ENCODE data around the gene PTPN21. TPM values are rescaled to one million over a fixed set of nuclear protein-coding genes. Genes with fewer than 3 reads are reported as not detected.

Gene PTPN21
- polyA plus RNA-seq, 3 donors, result not detected

DNA sequence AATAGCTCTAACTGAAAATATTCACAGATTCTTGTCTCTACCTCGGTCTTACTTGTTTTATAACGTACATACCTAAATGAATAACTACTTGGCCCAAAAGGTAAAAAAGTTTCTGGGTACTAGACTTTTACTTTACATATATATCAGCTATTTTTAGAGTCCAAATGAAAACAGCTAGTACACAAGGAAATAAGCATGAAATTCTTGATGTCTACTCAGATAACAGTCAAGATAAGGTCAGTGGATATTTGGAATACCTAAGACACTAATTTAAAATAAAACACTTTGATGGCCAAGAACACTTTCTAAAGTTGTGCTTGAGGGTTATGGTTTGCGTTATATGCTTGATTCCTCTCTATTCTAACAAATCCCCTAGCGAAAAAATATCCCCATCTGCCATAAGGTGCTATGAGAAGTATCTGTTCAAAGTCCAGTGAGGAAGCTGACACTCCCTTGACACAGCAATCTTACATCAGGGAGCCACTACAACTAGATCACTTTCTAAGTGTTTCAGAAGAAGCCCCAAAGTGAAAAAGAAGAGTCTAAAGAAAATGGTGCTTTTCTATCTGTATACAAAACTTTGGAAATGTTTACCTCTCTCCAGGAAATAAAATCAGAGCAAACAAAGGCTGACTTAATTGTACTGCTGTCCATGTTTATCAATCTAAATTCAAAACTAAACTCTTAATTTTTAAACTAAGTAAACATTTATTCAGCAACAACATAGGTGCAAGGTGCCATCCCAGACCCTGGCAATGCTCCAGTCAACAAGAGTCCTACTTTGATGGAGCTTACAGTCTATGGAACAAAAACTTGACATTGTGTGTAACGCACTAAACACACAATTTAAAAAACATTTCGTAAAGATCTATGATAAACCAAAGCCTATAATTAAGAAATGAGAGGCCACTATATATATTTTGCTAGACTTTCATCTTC, 11.7 kb downstream of the PTPN21 start:
- WGBS (ENCODE audit: insufficient coverage), result no CpG with 5 or more reads among the region's 6 CpGs
- Histone ChIP-seq H3K9me3 (replicated peaks in 1 of 2; ENCODE audit: control insufficient read depth in 1 of 2, insufficient read depth in 1 of 2, low read length in 2 of 2) (no peaks in the 10 kb centered on the region), H2AFZ (ENCODE audit: insufficient read depth, low read depth, low read length, poor library complexity, severe bottlenecking) (no peak overlapping the region), H3K4me2 (replicated peaks; ENCODE audit: extremely low read depth, low read length, poor library complexity, severe bottlenecking) (no peak overlapping the region), H3K36me3 (replicated peaks in 1 of 2; ENCODE audit: control insufficient read depth in 1 of 2, insufficient read depth in 2 of 2, low read length in 2 of 2) (no peaks in the 10 kb centered on the region), H3K4me1 (ENCODE audit: control insufficient read depth in 1 of 2, insufficient read depth in 2 of 2, low read length in 2 of 2) (no peaks in the 10 kb centered on the region), H3K27ac (ENCODE audit: low read depth in 1 of 2, low read length in 2 of 2) (no peak overlapping the region), H4K20me1 (ENCODE audit: insufficient read depth, low read length) (no peaks in the 10 kb centered on the region), H3K9ac (ENCODE audit: insufficient read depth, low read length, poor library complexity, severe bottlenecking) (no peak overlapping the region), H3K4me3 (replicated peaks in 1 of 3; ENCODE audit: low read depth in 2 of 3, low read length in 3 of 3) (no peak overlapping the region), H3K79me2 (ENCODE audit: insufficient read depth, low read length) (no peaks in the 10 kb centered on the region), H3K27me3 (ENCODE audit: control insufficient read depth in 2 of 2, insufficient read depth in 2 of 2, low read length in 2 of 2) (no peaks in the 10 kb centered on the region)
- peaks cover 3 to 7% (median 4%) of the 10 kb centered on the region in 3 donors for H3K27me3 Mint-ChIP-seq (ENCODE audit: low read depth in 3 of 3)
- no peak for DNase-seq
- no peaks in the 10 kb centered on the region for H3K4me1 Mint-ChIP-seq
- intact Hi-C loops (cut with micrococcal nuclease), result no loop called here
- H3K27ac Mint-ChIP-seq, result no peak overlapping the region
- no peaks in the 10 kb centered on the region for H3K36me3 Mint-ChIP-seq
- H3K4me3 Mint-ChIP-seq, result no peak overlapping the region
- TF ChIP-seq, protein P1, sequence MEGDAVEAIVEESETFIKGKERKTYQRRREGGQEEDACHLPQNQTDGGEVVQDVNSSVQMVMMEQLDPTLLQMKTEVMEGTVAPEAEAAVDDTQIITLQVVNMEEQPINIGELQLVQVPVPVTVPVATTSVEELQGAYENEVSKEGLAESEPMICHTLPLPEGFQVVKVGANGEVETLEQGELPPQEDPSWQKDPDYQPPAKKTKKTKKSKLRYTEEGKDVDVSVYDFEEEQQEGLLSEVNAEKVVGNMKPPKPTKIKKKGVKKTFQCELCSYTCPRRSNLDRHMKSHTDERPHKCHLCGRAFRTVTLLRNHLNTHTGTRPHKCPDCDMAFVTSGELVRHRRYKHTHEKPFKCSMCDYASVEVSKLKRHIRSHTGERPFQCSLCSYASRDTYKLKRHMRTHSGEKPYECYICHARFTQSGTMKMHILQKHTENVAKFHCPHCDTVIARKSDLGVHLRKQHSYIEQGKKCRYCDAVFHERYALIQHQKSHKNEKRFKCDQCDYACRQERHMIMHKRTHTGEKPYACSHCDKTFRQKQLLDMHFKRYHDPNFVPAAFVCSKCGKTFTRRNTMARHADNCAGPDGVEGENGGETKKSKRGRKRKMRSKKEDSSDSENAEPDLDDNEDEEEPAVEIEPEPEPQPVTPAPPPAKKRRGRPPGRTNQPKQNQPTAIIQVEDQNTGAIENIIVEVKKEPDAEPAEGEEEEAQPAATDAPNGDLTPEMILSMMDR (IDR thresholded peaks at IDR 0.05), result no peak
- H3K9me3 Mint-ChIP-seq, result no peaks in the 10 kb centered on the region

GRCh38 chr14:88541324-88541723, 13.5 kb downstream of the PTPN21 start:
- intact Hi-C loops (cut with micrococcal nuclease), result no loop called here
- Mint-ChIP-seq H3K4me1 (no peaks in the 10 kb centered on the region), H3K4me3 (no peak overlapping the region), H3K36me3 (no peaks in the 10 kb centered on the region), H3K27ac (no peak overlapping the region), H3K9me3 (no peaks in the 10 kb centered on the region), H3K27me3 (ENCODE audit: low read depth in 3 of 3) (peaks cover 2 to 4% (median 2%) of the 10 kb centered on the region in 3 donors)
- H4K20me1 ChIP-seq (ENCODE audit: insufficient read depth, low read length), result no peaks in the 10 kb centered on the region
- no peak overlapping the region for H3K4me3 ChIP-seq (replicated peaks in 1 of 3; ENCODE audit: low read depth in 2 of 3, low read length in 3 of 3)
- no peaks in the 10 kb centered on the region for H3K36me3 ChIP-seq (replicated peaks in 1 of 2; ENCODE audit: control insufficient read depth in 1 of 2, insufficient read depth in 2 of 2, low read length in 2 of 2)
- no peak overlapping the region for H3K4me2 ChIP-seq (replicated peaks; ENCODE audit: extremely low read depth, low read length, poor library complexity, severe bottlenecking)
- DNase-seq, result no peak
- no peak overlapping the region for H3K27ac ChIP-seq (ENCODE audit: low read depth in 1 of 2, low read length in 2 of 2)
- no peak overlapping the region for H3K9ac ChIP-seq (ENCODE audit: insufficient read depth, low read length, poor library complexity, severe bottlenecking)
- TF ChIP-seq, protein P1 (IDR thresholded peaks at IDR 0.05), result no peak
- WGBS (ENCODE audit: insufficient coverage), result no CpG with 5 or more reads among the region's 1 CpG
- H3K27me3 ChIP-seq (ENCODE audit: control insufficient read depth in 2 of 2, insufficient read depth in 2 of 2, low read length in 2 of 2), result no peaks in the 10 kb centered on the region
- H3K9me3 ChIP-seq (replicated peaks in 1 of 2; ENCODE audit: control insufficient read depth in 1 of 2, insufficient read depth in 1 of 2, low read length in 2 of 2), result no peaks in the 10 kb centered on the region
- H2AFZ ChIP-seq (ENCODE audit: insufficient read depth, low read depth, low read length, poor library complexity, severe bottlenecking), result no peak overlapping the region
- H3K79me2 ChIP-seq (ENCODE audit: insufficient read depth, low read length), result no peaks in the 10 kb centered on the region
- no peaks in the 10 kb centered on the region for H3K4me1 ChIP-seq (ENCODE audit: control insufficient read depth in 1 of 2, insufficient read depth in 2 of 2, low read length in 2 of 2)
